H9 (cell line): ENCODE data around the gene DNAAF5. TPM values are rescaled to one million over a fixed set of nuclear protein-coding genes. Genes with fewer than 3 reads are reported as not detected.
A peak's percentile ranks its signal among the peaks of the same experiment; 100 is the strongest.

Experiments
- DNase-seq: peaks from one replicate; pipeline ENCODE4 v3.0.0-alpha.2; 2017
- H2AFZ ChIP-seq: one replicate; pipeline ENCODE4 v1.6.1; 2013; ENCODE audit warnings: mild to moderate bottlenecking, low read length, control low read depth, moderate library complexity
- H2AK5ac ChIP-seq: 2 replicates; pipeline ENCODE4 v1.6.1; 2013; ENCODE audit warnings: low read length, control low read depth, mixed read lengths; ENCODE audit not compliant: insufficient read length
- H2BK120ac ChIP-seq: one replicate; pipeline ENCODE4 v1.6.1; 2013; ENCODE audit warnings: low read depth, mild to moderate bottlenecking, low read length, control low read depth, inconsistent platforms; ENCODE audit not compliant: poor library complexity, severe bottlenecking
- H2BK12ac ChIP-seq: 2 replicates; pipeline ENCODE4 v1.6.1; 2013; ENCODE audit warnings: low read length, control low read depth, mixed read lengths, low read depth; ENCODE audit not compliant: insufficient read length
- H2BK15ac ChIP-seq: 2 replicates; pipeline ENCODE4 v1.6.1; 2013; ENCODE audit warnings: low read depth, low read length, control low read depth
- H2BK20ac ChIP-seq: one replicate; pipeline ENCODE4 v1.6.1; 2013; ENCODE audit warnings: low read depth, mild to moderate bottlenecking, low read length, control low read depth, inconsistent platforms; ENCODE audit not compliant: poor library complexity, severe bottlenecking
- H2BK5ac ChIP-seq: 2 replicates; pipeline ENCODE4 v1.6.1; 2013; ENCODE audit warnings: low read length, control low read depth, mixed read lengths; ENCODE audit not compliant: insufficient read length
- H3K14ac ChIP-seq: 2 replicates; pipeline ENCODE4 v1.6.1; 2013; ENCODE audit warnings: low read length, control low read depth; ENCODE audit not compliant: insufficient read depth
- H3K18ac ChIP-seq: 2 replicates; pipeline ENCODE4 v1.6.1; 2013; ENCODE audit warnings: low read depth, mild to moderate bottlenecking, mixed read lengths, low read length, control low read depth; ENCODE audit not compliant: insufficient read length
- H3K23ac ChIP-seq: 2 replicates; pipeline ENCODE4 v1.6.1; 2013; ENCODE audit warnings: low read length, control low read depth, mixed read lengths, low read depth; ENCODE audit not compliant: insufficient read length
- H3K23me2 ChIP-seq: 2 replicates; pipeline ENCODE4 v1.6.1; 2013; ENCODE audit warnings: low read depth, mild to moderate bottlenecking, mixed read lengths, low read length, control low read depth; ENCODE audit not compliant: insufficient read length, poor library complexity, severe bottlenecking
- H3K27ac ChIP-seq: 2 replicates; pipeline ENCODE4 v1.5.1; 2013; ENCODE audit warnings: low read length, control low read depth, mixed read lengths, low read depth; ENCODE audit not compliant: insufficient read length
- H3K27me3 ChIP-seq: 2 replicates; pipeline ENCODE4 v1.6.1; 2013; ENCODE audit warnings: low read length, control low read depth, inconsistent platforms; ENCODE audit not compliant: insufficient read depth
- H3K4ac ChIP-seq: 2 replicates; pipeline ENCODE4 v1.6.1; 2013; ENCODE audit warnings: low read depth, mild to moderate bottlenecking, control low read depth, inconsistent platforms, low read length, moderate library complexity
- H3K4me1 ChIP-seq: 2 replicates; pipeline ENCODE4 v1.6.1; 2013; ENCODE audit warnings: low read length, control low read depth, inconsistent platforms; ENCODE audit not compliant: insufficient read depth
- H3K4me2 ChIP-seq: 2 replicates; pipeline ENCODE4 v1.6.1; 2013; ENCODE audit warnings: low read length, control low read depth, mixed read lengths; ENCODE audit not compliant: insufficient read length, insufficient read depth
- H3K56ac ChIP-seq: 2 replicates; pipeline ENCODE4 v1.6.1; 2013; ENCODE audit warnings: low read depth, mild to moderate bottlenecking, mixed read lengths, low read length, control low read depth; ENCODE audit not compliant: insufficient read length
- H3K79me1 ChIP-seq: 2 replicates; pipeline ENCODE4 v1.6.1; 2013; ENCODE audit warnings: low read depth, mild to moderate bottlenecking, moderate library complexity, low read length, control low read depth, inconsistent platforms; ENCODE audit not compliant: insufficient read depth, poor library complexity, severe bottlenecking
- H3K79me2 ChIP-seq: 2 replicates; pipeline ENCODE4 v1.6.1; 2013; ENCODE audit warnings: low read length, control low read depth, inconsistent platforms; ENCODE audit not compliant: insufficient read depth
- H3K9ac ChIP-seq: 2 replicates; pipeline ENCODE4 v1.6.1; 2013; ENCODE audit warnings: low read length, control low read depth, mixed read lengths; ENCODE audit not compliant: insufficient read length; ENCODE audit errors: extremely low read depth
- H3K9me3 ChIP-seq: one replicate; pipeline ENCODE4 v1.6.1; 2013; ENCODE audit warnings: low read depth, low read length, inconsistent platforms; ENCODE audit not compliant: control insufficient read depth
- H3T11ph ChIP-seq: one replicate; pipeline ENCODE4 v1.6.1; 2013; ENCODE audit warnings: mild to moderate bottlenecking, low read length, control low read depth, inconsistent platforms
- H4K20me1 ChIP-seq: one replicate; pipeline ENCODE4 v1.6.1; 2013; ENCODE audit not compliant: control insufficient read depth, insufficient read length, insufficient read depth
- H4K5ac ChIP-seq: 2 replicates; pipeline ENCODE4 v1.6.1; 2013; ENCODE audit warnings: low read depth, mild to moderate bottlenecking, mixed read lengths, low read length, control low read depth; ENCODE audit not compliant: insufficient read length
- H4K8ac ChIP-seq: replicated peaks from 2 replicates; pipeline ENCODE4 v1.6.1; 2013; ENCODE audit warnings: low read length, control low read depth, mixed read lengths, low read depth; ENCODE audit not compliant: insufficient read length
- H4K91ac ChIP-seq: 2 replicates; pipeline ENCODE4 v1.6.1; 2013; ENCODE audit warnings: low read depth, mild to moderate bottlenecking, moderate library complexity, mixed read lengths, low read length, control low read depth; ENCODE audit not compliant: insufficient read length
- H3K27ac Mint-ChIP-seq, 3 experiments: 2 replicates in 2 of 3; 3 replicates in 1 of 3; pipeline ENCODE4 v1.8.0; 2020 to 2021; ENCODE audit warnings: mixed read lengths in 3 of 3, mild to moderate bottlenecking in 1 of 3, moderate library complexity in 1 of 3
- H3K27me3 Mint-ChIP-seq: 2 replicates; pipeline ENCODE4 v1.8.0; 2021; ENCODE audit warnings: low read depth, mild to moderate bottlenecking, moderate library complexity, mixed read lengths
- H3K36me3 Mint-ChIP-seq, 3 experiments: 2 replicates in 2 of 3; 3 replicates in 1 of 3; pipeline ENCODE4 v1.8.0; 2020 to 2021; ENCODE audit warnings: low read depth in 3 of 3, mixed read lengths in 3 of 3; ENCODE audit not compliant: insufficient read depth in 1 of 3
- H3K4me1 Mint-ChIP-seq, 2 experiments: 2 replicates each; pipeline ENCODE4 v1.8.0; 2020; ENCODE audit warnings: mixed read lengths in 2 of 2
- H3K4me3 Mint-ChIP-seq, 2 experiments: 2 replicates in 1 of 2; 3 replicates in 1 of 2; pipeline ENCODE4 v1.8.0; 2020 to 2021; ENCODE audit warnings: mild to moderate bottlenecking in 2 of 2, mixed read lengths in 2 of 2, moderate library complexity in 1 of 2
- H3K9me3 Mint-ChIP-seq, 2 experiments: 2 replicates in 1 of 2; 3 replicates in 1 of 2; pipeline ENCODE4 v1.8.0; 2020; ENCODE audit warnings: mild to moderate bottlenecking in 2 of 2, mixed read lengths in 2 of 2, moderate library complexity in 1 of 2
- WGBS: extraction: QIAGEN DNeasy Blood & Tissue Kit; methylation state at CpG from one replicate; pipeline ENCODE4 v1.1.7; 2013; ENCODE audit warnings: missing lambda C conversion rate, low lambda C conversion rate, mixed read lengths; ENCODE audit not compliant: insufficient read length; ENCODE audit errors: extremely low coverage; 5-methylcytosine and 5-hydroxymethylcytosine counted together
- total RNA-seq: library from RNA; stranded (reverse); gene quantifications from 2 replicates; pipeline ENCODE4 v1.2.1, GENCODE V29; 2021
- TF ChIP-seq, protein P1 (sequence below): fragments of 200-600 bp; sonication (generic); conservative IDR thresholded peaks from 3 replicates; pipeline ENCODE4 v1.8.0; 2021; ENCODE audit warnings: antibody characterized with exemption, mild to moderate bottlenecking

The DNAAF5 gene
- total RNA-seq, 1 experiment from 2014 or later, result 43.5 TPM

DNA sequence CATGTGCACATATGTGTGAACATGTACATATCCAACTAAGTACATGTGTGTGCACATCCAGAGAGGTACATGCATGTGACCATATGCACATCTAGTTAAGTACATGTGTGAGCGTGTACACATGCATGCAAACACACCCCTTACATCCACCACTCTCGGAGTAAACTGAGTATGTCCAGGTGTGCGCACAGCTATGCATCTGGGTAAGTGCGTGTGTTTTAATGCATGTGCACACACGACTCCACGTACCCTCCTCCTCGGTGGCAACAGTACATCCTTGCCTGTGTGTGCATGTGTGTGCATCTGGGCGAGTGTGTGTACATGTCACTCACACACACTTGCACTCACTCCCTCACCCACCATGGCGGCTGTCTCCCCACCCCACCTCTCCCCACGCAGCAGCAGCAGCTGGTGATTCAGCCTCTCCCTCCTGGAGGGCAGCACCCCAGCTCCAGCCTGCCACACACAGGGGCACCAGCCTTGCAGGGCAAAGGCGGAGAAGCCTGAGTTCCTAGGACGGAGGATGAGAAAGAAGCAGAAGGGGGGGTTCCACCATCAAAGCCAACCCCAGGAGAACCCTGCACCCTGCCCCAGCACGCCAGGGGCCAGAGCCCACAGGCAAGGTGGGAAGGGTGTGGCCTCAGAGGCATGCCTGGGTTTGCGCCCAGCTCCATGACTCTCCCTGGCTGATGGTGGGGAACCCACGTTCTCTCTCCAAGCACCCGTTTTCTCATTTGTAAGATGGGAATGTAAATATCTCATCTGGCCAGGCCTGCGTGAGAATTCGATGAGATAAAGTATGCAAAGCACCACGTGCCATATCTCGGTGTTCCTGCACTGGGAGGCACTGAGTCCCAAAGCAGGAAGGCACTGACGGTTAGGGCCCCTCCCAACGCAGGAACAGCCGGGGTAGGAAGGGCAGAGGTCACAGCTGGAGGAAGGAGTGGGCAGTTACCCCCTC, 27.7 kb upstream of the DNAAF5 start:
- Histone ChIP-seq H3K9ac (no peak overlapping the region), H2BK120ac (no peak overlapping the region), H4K91ac (no peak overlapping the region), H2BK5ac (no peak overlapping the region), H3K9me3 (no peaks in the 10 kb centered on the region), H3K18ac (no peak overlapping the region), H2BK12ac (no peak overlapping the region), H3K4me2 (no peak overlapping the region), H3K79me2 (no peaks in the 10 kb centered on the region), H3K56ac (no peak overlapping the region), H3K14ac (no peak overlapping the region), H3T11ph (no peak overlapping the region), H2BK15ac (no peak overlapping the region), H2AK5ac (no peak overlapping the region), H3K4ac (no peak overlapping the region), H4K20me1 (peaks cover 5% of the 10 kb centered on the region), H3K23me2 (no peaks in the 10 kb centered on the region), H3K27me3 (no peaks in the 10 kb centered on the region), H2BK20ac (no peak overlapping the region), H4K8ac (no peak overlapping the region), H3K79me1 (peaks cover 2% of the 10 kb centered on the region), H3K23ac (peak overlapping the region; percentile 72), H4K5ac (no peak overlapping the region), H2AFZ (no peak overlapping the region), H3K4me1 (no peaks in the 10 kb centered on the region), H3K27ac (no peak overlapping the region)
- no CpG with 5 or more reads among the region's 23 CpGs for WGBS
- DNase-seq, result no peak
- Mint-ChIP-seq H3K4me3 (no peak overlapping the region), H3K27me3 (no peaks in the 10 kb centered on the region), H3K36me3 (peaks cover 12 to 42% (median 25%) of the 10 kb centered on the region in 3 experiments), H3K9me3 (peaks cover 6 to 8% of the 10 kb centered on the region in 2 experiments), H3K4me1 (peaks cover 5 to 9% of the 10 kb centered on the region in 2 experiments), H3K27ac (peak overlapping the region in 1 of 3 experiments; percentile 61; a peak in 3 of 7 replicates)
- TF ChIP-seq, protein P1, sequence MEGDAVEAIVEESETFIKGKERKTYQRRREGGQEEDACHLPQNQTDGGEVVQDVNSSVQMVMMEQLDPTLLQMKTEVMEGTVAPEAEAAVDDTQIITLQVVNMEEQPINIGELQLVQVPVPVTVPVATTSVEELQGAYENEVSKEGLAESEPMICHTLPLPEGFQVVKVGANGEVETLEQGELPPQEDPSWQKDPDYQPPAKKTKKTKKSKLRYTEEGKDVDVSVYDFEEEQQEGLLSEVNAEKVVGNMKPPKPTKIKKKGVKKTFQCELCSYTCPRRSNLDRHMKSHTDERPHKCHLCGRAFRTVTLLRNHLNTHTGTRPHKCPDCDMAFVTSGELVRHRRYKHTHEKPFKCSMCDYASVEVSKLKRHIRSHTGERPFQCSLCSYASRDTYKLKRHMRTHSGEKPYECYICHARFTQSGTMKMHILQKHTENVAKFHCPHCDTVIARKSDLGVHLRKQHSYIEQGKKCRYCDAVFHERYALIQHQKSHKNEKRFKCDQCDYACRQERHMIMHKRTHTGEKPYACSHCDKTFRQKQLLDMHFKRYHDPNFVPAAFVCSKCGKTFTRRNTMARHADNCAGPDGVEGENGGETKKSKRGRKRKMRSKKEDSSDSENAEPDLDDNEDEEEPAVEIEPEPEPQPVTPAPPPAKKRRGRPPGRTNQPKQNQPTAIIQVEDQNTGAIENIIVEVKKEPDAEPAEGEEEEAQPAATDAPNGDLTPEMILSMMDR, result no peak
